H9 (cell line): ENCODE data around the gene POP4. TPM values are rescaled to one million over a fixed set of nuclear protein-coding genes. Genes with fewer than 3 reads are reported as not detected.

Experiments used
- DNase-seq: peaks from one replicate; pipeline ENCODE4 v3.0.0-alpha.2; 2017
- H2AFZ ChIP-seq: one replicate; pipeline ENCODE4 v1.6.1; 2013; ENCODE audit warnings: mild to moderate bottlenecking, low read length, control low read depth, moderate library complexity
- H2AK5ac ChIP-seq: 2 replicates; pipeline ENCODE4 v1.6.1; 2013; ENCODE audit warnings: low read length, control low read depth, mixed read lengths; ENCODE audit not compliant: insufficient read length
- H2BK120ac ChIP-seq: one replicate; pipeline ENCODE4 v1.6.1; 2013; ENCODE audit warnings: low read depth, mild to moderate bottlenecking, low read length, control low read depth, inconsistent platforms; ENCODE audit not compliant: poor library complexity, severe bottlenecking
- H2BK12ac ChIP-seq: 2 replicates; pipeline ENCODE4 v1.6.1; 2013; ENCODE audit warnings: low read length, control low read depth, mixed read lengths, low read depth; ENCODE audit not compliant: insufficient read length
- H2BK15ac ChIP-seq: 2 replicates; pipeline ENCODE4 v1.6.1; 2013; ENCODE audit warnings: low read depth, low read length, control low read depth
- H2BK20ac ChIP-seq: one replicate; pipeline ENCODE4 v1.6.1; 2013; ENCODE audit warnings: low read depth, mild to moderate bottlenecking, low read length, control low read depth, inconsistent platforms; ENCODE audit not compliant: poor library complexity, severe bottlenecking
- H2BK5ac ChIP-seq: 2 replicates; pipeline ENCODE4 v1.6.1; 2013; ENCODE audit warnings: low read length, control low read depth, mixed read lengths; ENCODE audit not compliant: insufficient read length
- H3K14ac ChIP-seq: 2 replicates; pipeline ENCODE4 v1.6.1; 2013; ENCODE audit warnings: low read length, control low read depth; ENCODE audit not compliant: insufficient read depth
- H3K18ac ChIP-seq: 2 replicates; pipeline ENCODE4 v1.6.1; 2013; ENCODE audit warnings: low read depth, mild to moderate bottlenecking, mixed read lengths, low read length, control low read depth; ENCODE audit not compliant: insufficient read length
- H3K23ac ChIP-seq: 2 replicates; pipeline ENCODE4 v1.6.1; 2013; ENCODE audit warnings: low read length, control low read depth, mixed read lengths, low read depth; ENCODE audit not compliant: insufficient read length
- H3K23me2 ChIP-seq: 2 replicates; pipeline ENCODE4 v1.6.1; 2013; ENCODE audit warnings: low read depth, mild to moderate bottlenecking, mixed read lengths, low read length, control low read depth; ENCODE audit not compliant: insufficient read length, poor library complexity, severe bottlenecking
- H3K27ac ChIP-seq: 2 replicates; pipeline ENCODE4 v1.5.1; 2013; ENCODE audit warnings: low read length, control low read depth, mixed read lengths, low read depth; ENCODE audit not compliant: insufficient read length
- H3K27me3 ChIP-seq: 2 replicates; pipeline ENCODE4 v1.6.1; 2013; ENCODE audit warnings: low read length, control low read depth, inconsistent platforms; ENCODE audit not compliant: insufficient read depth
- H3K4ac ChIP-seq: 2 replicates; pipeline ENCODE4 v1.6.1; 2013; ENCODE audit warnings: low read depth, mild to moderate bottlenecking, control low read depth, inconsistent platforms, low read length, moderate library complexity
- H3K4me1 ChIP-seq: 2 replicates; pipeline ENCODE4 v1.6.1; 2013; ENCODE audit warnings: low read length, control low read depth, inconsistent platforms; ENCODE audit not compliant: insufficient read depth
- H3K4me2 ChIP-seq: 2 replicates; pipeline ENCODE4 v1.6.1; 2013; ENCODE audit warnings: low read length, control low read depth, mixed read lengths; ENCODE audit not compliant: insufficient read length, insufficient read depth
- H3K56ac ChIP-seq: 2 replicates; pipeline ENCODE4 v1.6.1; 2013; ENCODE audit warnings: low read depth, mild to moderate bottlenecking, mixed read lengths, low read length, control low read depth; ENCODE audit not compliant: insufficient read length
- H3K79me1 ChIP-seq: 2 replicates; pipeline ENCODE4 v1.6.1; 2013; ENCODE audit warnings: low read depth, mild to moderate bottlenecking, moderate library complexity, low read length, control low read depth, inconsistent platforms; ENCODE audit not compliant: insufficient read depth, poor library complexity, severe bottlenecking
- H3K79me2 ChIP-seq: 2 replicates; pipeline ENCODE4 v1.6.1; 2013; ENCODE audit warnings: low read length, control low read depth, inconsistent platforms; ENCODE audit not compliant: insufficient read depth
- H3K9ac ChIP-seq: 2 replicates; pipeline ENCODE4 v1.6.1; 2013; ENCODE audit warnings: low read length, control low read depth, mixed read lengths; ENCODE audit not compliant: insufficient read length; ENCODE audit errors: extremely low read depth
- H3K9me3 ChIP-seq: one replicate; pipeline ENCODE4 v1.6.1; 2013; ENCODE audit warnings: low read depth, low read length, inconsistent platforms; ENCODE audit not compliant: control insufficient read depth
- H3T11ph ChIP-seq: one replicate; pipeline ENCODE4 v1.6.1; 2013; ENCODE audit warnings: mild to moderate bottlenecking, low read length, control low read depth, inconsistent platforms
- H4K20me1 ChIP-seq: one replicate; pipeline ENCODE4 v1.6.1; 2013; ENCODE audit not compliant: control insufficient read depth, insufficient read length, insufficient read depth
- H4K5ac ChIP-seq: 2 replicates; pipeline ENCODE4 v1.6.1; 2013; ENCODE audit warnings: low read depth, mild to moderate bottlenecking, mixed read lengths, low read length, control low read depth; ENCODE audit not compliant: insufficient read length
- H4K8ac ChIP-seq: replicated peaks from 2 replicates; pipeline ENCODE4 v1.6.1; 2013; ENCODE audit warnings: low read length, control low read depth, mixed read lengths, low read depth; ENCODE audit not compliant: insufficient read length
- H4K91ac ChIP-seq: 2 replicates; pipeline ENCODE4 v1.6.1; 2013; ENCODE audit warnings: low read depth, mild to moderate bottlenecking, moderate library complexity, mixed read lengths, low read length, control low read depth; ENCODE audit not compliant: insufficient read length
- H3K27ac Mint-ChIP-seq, 3 experiments: 2 replicates in 2 of 3; 3 replicates in 1 of 3; pipeline ENCODE4 v1.8.0; 2020 to 2021; ENCODE audit warnings: mixed read lengths in 3 of 3, mild to moderate bottlenecking in 1 of 3, moderate library complexity in 1 of 3
- H3K27me3 Mint-ChIP-seq: 2 replicates; pipeline ENCODE4 v1.8.0; 2021; ENCODE audit warnings: low read depth, mild to moderate bottlenecking, moderate library complexity, mixed read lengths
- H3K36me3 Mint-ChIP-seq, 3 experiments: 2 replicates in 2 of 3; 3 replicates in 1 of 3; pipeline ENCODE4 v1.8.0; 2020 to 2021; ENCODE audit warnings: low read depth in 3 of 3, mixed read lengths in 3 of 3; ENCODE audit not compliant: insufficient read depth in 1 of 3
- H3K4me1 Mint-ChIP-seq, 2 experiments: 2 replicates each; pipeline ENCODE4 v1.8.0; 2020; ENCODE audit warnings: mixed read lengths in 2 of 2
- H3K4me3 Mint-ChIP-seq, 2 experiments: 2 replicates in 1 of 2; 3 replicates in 1 of 2; pipeline ENCODE4 v1.8.0; 2020 to 2021; ENCODE audit warnings: mild to moderate bottlenecking in 2 of 2, mixed read lengths in 2 of 2, moderate library complexity in 1 of 2
- H3K9me3 Mint-ChIP-seq, 2 experiments: 2 replicates in 1 of 2; 3 replicates in 1 of 2; pipeline ENCODE4 v1.8.0; 2020; ENCODE audit warnings: mild to moderate bottlenecking in 2 of 2, mixed read lengths in 2 of 2, moderate library complexity in 1 of 2
- WGBS: extraction: QIAGEN DNeasy Blood & Tissue Kit; methylation state at CpG from one replicate; pipeline ENCODE4 v1.1.7; 2013; ENCODE audit warnings: missing lambda C conversion rate, low lambda C conversion rate, mixed read lengths; ENCODE audit not compliant: insufficient read length; ENCODE audit errors: extremely low coverage; 5-methylcytosine and 5-hydroxymethylcytosine counted together
- total RNA-seq: library from RNA; stranded (reverse); gene quantifications from 2 replicates; pipeline ENCODE4 v1.2.1, GENCODE V29; 2021
- TF ChIP-seq, protein P1 (sequence below): fragments of 200-600 bp; sonication (generic); conservative IDR thresholded peaks from 3 replicates; pipeline ENCODE4 v1.8.0; 2021; ENCODE audit warnings: antibody characterized with exemption, mild to moderate bottlenecking

Gene POP4
- total RNA-seq, 1 experiment from 2014 or later, result 51.4 TPM

- Histone ChIP-seq H2BK15ac (no peak overlapping the region), H3K79me1 (no peaks in the 10 kb centered on the region), H2BK5ac (no peak overlapping the region), H2BK20ac (no peak overlapping the region), H3K9me3 (peaks cover 6% of the 10 kb centered on the region), H3K23me2 (no peaks in the 10 kb centered on the region), H3K56ac (no peak overlapping the region), H3K9ac (no peak overlapping the region), H3K27me3 (no peaks in the 10 kb centered on the region), H3K4me1 (no peaks in the 10 kb centered on the region; the same call in 1 of the 2 replicates), H2BK120ac (no peak overlapping the region), H3K4me2 (no peak overlapping the region), H2AK5ac (no peak overlapping the region), H4K20me1 (no peaks in the 10 kb centered on the region), H3K14ac (no peak overlapping the region; the same call in none of the 2 replicates), H3K4ac (no peak overlapping the region), H4K5ac (no peak overlapping the region), H4K8ac (no peak overlapping the region), H3K79me2 (no peaks in the 10 kb centered on the region), H2BK12ac (no peak overlapping the region), H3K23ac (no peak overlapping the region), H3K27ac (no peak overlapping the region), H2AFZ (no peak overlapping the region), H3K18ac (no peak overlapping the region), H4K91ac (no peak overlapping the region), H3T11ph (no peak overlapping the region)
- H3K9me3 Mint-ChIP-seq, result peaks cover 20 to 21% of the 10 kb centered on the region in 2 experiments; a peak in 4 of 5 replicates
- peaks cover 2 to 4% (median 4%) of the 10 kb centered on the region in 3 experiments; a peak in 6 of 7 replicates for H3K36me3 Mint-ChIP-seq
- no peak for DNase-seq
- no peak overlapping the region for H3K4me3 Mint-ChIP-seq
- TF ChIP-seq, protein P1, sequence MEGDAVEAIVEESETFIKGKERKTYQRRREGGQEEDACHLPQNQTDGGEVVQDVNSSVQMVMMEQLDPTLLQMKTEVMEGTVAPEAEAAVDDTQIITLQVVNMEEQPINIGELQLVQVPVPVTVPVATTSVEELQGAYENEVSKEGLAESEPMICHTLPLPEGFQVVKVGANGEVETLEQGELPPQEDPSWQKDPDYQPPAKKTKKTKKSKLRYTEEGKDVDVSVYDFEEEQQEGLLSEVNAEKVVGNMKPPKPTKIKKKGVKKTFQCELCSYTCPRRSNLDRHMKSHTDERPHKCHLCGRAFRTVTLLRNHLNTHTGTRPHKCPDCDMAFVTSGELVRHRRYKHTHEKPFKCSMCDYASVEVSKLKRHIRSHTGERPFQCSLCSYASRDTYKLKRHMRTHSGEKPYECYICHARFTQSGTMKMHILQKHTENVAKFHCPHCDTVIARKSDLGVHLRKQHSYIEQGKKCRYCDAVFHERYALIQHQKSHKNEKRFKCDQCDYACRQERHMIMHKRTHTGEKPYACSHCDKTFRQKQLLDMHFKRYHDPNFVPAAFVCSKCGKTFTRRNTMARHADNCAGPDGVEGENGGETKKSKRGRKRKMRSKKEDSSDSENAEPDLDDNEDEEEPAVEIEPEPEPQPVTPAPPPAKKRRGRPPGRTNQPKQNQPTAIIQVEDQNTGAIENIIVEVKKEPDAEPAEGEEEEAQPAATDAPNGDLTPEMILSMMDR, result no peak
- WGBS, result no CpG with 5 or more reads among the region's 16 CpGs
- H3K27me3 Mint-ChIP-seq, result peaks cover 26% of the 10 kb centered on the region
- H3K4me1 Mint-ChIP-seq, result peaks cover 3 to 4% of the 10 kb centered on the region in 2 experiments; a peak in 3 of 4 replicates
- no peak overlapping the region for H3K27ac Mint-ChIP-seq
Measured at GRCh38 chr19:29562299-29563297, 43.5 kb upstream of the POP4 start.
